ENCODE results near the gene KRTAP12-4.
"Not testable (repeated sequence)": the region's sequence is repeated elsewhere in the genome, so short reads cannot be mapped to it uniquely, and the experiment has no call there.

The KRTAP12-4 gene

DNA sequence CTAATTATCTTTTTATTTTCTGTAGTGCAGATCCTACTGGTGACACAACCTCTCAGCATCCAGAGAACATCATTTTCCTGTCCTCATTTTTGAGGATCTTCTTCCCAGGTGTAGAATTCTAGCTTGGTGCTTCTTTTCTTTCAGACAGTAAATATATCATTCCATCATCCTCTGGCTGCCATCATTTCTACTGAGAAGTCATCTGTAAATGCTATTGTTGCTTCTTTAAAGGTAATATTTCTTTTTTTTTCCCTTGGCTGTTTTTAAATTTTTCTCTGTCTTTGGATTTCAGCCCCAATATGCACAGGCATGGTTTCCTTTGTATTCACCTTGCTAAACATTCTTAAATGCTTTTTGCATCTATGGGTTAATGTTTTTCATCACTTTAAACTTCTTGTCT is 30.9 kb downstream of the KRTAP12-4 start:
- FAIRE-seq (no peak), DNase-seq (ENCODE audit: insufficient read length, low spot score) (no peak)
- TF ChIP-seq POLR2A (IDR thresholded peaks at IDR 0.05; ENCODE audit: low read depth, low read length) = no peak

DNA sequence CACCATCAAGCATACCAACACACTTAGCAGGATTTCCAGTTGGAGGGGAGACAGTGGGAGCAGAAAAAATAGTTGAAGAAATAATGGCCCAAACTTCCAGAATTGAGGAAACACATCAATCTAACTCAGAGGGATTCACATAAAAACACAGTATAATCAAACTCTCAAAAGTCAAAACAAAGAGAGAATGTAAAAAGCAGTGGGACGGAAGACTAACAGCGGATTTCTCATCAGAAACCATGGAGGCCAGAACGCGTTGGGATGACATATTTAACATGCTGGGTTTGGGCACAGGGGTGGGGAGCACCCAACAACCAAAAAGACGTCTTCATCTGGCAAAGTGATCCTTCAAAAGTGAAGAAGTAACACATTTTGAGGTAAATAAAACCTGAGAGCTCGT is 34.6 kb downstream of the KRTAP12-4 start:
- FAIRE-seq = no peak
- DNase-seq (ENCODE audit: insufficient read length, low spot score) = no peak
- TF ChIP-seq POLR2A (IDR thresholded peaks at IDR 0.05; ENCODE audit: low read depth, low read length) = no peak

DNA sequence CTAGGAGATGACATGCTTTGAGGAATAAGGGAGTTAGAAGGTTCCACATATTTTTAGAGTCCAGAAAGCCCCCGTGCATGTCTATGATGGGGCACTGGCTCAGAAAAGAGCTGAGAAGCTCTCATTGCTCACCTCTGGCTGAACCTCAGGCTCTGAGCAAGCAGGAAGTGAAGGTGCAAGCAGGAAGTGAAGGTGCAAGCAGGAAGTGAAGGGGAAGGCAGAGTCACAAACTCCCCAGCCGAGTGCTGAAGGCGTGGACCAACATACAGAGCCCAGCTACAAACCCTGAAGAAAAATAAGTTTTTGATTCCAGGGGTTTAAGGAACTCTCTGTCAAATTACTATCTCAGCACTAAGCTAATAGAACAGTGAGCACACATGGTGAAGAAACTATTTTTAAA is 35.5 kb downstream of the KRTAP12-4 start:
- FAIRE-seq = no peak

DNA sequence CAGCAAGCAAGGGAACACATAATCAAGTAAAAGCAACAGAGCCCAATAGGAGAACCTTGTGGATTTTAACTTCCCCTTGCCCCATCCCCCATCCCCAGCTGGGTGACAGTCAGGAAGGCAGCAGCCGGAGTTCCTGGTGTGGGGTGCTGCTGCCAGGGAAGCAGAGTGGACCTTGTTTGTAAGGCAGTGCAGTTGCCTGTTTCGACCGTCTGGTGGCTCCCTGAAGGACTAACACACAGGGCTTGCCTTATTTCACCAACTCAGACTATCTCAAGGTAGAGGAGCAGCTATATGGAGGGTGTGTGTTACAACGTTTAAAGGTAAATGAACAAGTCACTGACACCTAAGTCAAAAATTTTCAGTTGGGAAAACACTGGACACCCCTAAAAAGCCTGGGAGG is 36.0 kb downstream of the KRTAP12-4 start:
- no peak for FAIRE-seq
- TF ChIP-seq POLR2A (IDR thresholded peaks at IDR 0.05; ENCODE audit: low read depth, low read length) = no peak
- DNase-seq (ENCODE audit: insufficient read length, low spot score) = no peak

More for the DNA sequence above, 35.5 kb downstream of the KRTAP12-4 start:
- TF ChIP-seq POLR2A (IDR thresholded peaks at IDR 0.05; ENCODE audit: low read depth, low read length) = no peak
- no peak for DNase-seq (ENCODE audit: insufficient read length, low spot score)

DNA sequence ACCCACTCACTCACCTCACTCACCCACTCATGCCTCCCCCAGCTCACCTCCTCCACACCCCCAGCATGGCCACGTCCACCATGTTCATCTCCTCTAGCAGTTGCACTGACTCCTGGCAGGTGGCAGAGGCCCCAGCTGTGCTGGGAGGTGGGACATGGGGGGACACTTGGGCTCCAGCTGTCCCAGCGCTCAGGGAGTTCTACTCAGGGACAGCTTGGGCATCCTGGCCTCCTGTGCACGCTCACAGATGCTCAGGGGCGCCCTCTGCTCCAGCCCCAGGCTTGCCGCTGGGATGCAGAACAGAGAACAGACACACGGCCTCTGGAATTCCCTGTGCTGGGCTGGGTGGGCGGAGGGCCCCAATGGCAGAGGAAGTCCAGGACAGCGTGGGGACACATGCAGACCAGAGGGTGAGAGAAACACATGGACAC is 37.4 kb downstream of the KRTAP12-4 start:
- FAIRE-seq (no peak), DNase-seq (ENCODE audit: insufficient read length, low spot score) (no peak)
- no peak for TF ChIP-seq POLR2A (IDR thresholded peaks at IDR 0.05; ENCODE audit: low read depth, low read length)

DNA sequence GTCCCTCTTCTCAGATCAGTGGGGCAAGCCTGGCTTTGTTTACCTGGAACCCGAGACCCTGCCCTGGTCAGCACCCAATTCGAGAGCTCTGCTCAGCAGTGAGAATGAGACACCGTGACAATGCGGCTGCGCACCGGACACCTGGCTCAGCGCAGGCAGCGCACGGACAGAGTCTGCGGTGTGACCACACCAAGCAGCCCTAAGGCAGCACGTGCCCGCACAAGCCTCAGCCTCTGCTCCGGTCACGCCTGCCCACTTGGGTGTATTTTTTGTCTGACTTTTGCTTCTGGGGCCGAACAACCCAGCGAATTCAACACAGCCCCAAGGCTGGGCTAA is 37.9 kb downstream of the KRTAP12-4 start:
- no peak for FAIRE-seq
- TF ChIP-seq POLR2A (IDR thresholded peaks at IDR 0.05; ENCODE audit: low read depth, low read length) = no peak
- no peak for DNase-seq (ENCODE audit: insufficient read length, low spot score)

DNA sequence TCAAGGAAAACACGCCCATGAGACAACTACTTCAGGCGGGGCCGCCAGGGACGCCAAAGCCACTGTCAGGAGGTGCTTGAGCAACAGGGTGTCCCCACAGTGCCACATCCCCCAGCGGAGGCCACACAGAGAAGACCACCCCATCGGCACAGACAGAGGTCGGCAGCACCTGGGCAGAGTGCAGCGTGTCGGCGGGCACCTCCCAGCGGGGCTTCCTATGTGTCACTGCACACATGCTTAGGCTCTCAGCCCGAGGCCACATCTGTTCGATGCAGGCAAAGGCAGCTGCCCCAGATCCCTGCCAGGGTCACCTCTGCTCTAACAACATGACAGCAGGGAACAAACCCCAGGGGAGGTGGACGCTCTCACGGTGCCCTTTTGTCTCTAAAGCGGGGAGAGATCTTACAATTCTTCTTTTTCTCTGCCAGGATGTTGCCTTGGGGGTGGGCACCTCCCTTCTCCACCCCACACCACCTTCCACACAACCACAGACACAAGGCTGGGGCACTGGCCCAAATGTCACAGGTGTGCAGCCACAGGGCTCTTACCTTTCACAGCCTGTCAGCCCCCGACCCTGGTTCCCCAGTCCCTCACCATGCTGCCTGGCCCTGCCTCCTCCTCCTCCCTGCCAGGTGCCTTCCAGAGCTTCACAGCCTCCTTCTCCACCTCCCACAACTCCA is 38.4 kb downstream of the KRTAP12-4 start:
- no peak for TF ChIP-seq POLR2A (IDR thresholded peaks at IDR 0.05; ENCODE audit: low read depth, low read length)
- DNase-seq (ENCODE audit: insufficient read length, low spot score) = no peak
- FAIRE-seq = no peak

DNA sequence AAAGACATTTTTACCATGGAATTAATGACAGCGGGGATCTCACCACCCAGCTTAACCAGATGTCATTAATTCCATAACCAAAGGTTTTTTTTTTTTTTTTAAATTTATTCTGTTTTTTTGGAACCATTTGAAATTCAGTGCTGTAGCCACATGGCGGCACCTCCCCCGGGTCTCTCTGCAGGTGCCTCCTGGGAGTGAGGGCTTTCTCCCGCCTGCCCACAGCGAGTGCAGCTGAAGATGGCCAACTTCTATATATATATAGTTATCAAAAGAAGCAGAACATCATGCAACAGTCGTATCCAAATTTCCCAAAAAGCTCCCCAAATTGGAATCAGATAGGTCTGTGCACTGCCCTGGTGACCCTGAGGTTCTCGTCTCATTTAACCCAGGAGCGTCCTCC is 39.0 kb downstream of the KRTAP12-4 start:
- FAIRE-seq = no peak
- DNase-seq (ENCODE audit: insufficient read length, low spot score) = no peak
- no peak for TF ChIP-seq POLR2A (IDR thresholded peaks at IDR 0.05; ENCODE audit: low read depth, low read length)

DNA sequence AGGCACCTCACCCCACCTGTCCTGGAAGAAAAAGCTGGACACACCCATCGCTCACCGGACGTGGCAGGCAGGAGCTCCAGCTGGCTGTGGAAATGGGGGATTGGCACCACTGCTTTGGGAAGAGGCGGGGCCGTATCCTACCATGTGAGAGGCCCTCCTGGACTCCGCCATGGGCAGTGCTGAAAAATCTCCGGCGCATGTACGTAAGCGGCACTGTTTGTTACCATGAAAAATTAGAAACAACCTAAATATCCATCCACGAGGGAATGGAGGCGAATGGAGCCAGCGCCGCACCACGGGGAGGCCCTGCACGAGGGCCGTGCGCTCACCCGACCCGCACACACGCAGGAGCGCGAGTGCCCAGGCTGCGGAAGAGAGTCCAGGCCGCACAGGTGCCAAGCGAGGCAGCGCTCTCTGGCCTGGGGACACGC is 39.5 kb downstream of the KRTAP12-4 start:
- no peak for FAIRE-seq
- DNase-seq (ENCODE audit: insufficient read length, low spot score) = no peak
- no peak for TF ChIP-seq POLR2A (IDR thresholded peaks at IDR 0.05; ENCODE audit: low read depth, low read length)

DNA sequence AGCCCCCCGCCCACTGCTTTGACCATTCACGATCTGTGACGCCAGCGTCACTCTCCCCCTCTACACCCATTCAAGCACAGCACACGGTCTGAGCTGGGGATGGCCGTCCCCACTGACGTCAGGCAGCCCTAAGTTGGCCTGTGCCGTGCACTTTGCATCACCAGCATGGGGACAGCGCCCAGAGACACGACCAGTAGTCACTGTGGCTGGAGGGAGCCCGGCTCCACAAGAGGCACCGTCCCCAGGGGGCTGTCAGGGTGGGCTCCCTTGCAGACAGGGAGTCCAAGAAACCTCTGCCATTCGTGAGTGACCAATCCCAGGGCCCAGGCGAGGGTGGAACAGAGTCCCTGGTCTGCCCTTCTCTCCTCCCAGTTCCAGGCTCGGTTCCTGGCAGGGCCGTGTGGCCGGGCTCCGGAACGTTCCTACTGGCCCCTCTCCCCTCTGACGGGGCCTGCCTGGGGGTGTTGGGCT is 40.3 kb downstream of the KRTAP12-4 start:
- FAIRE-seq (no peak), DNase-seq (ENCODE audit: insufficient read length, low spot score) (no peak)
- no peak for TF ChIP-seq POLR2A (IDR thresholded peaks at IDR 0.05; ENCODE audit: low read depth, low read length)

DNA sequence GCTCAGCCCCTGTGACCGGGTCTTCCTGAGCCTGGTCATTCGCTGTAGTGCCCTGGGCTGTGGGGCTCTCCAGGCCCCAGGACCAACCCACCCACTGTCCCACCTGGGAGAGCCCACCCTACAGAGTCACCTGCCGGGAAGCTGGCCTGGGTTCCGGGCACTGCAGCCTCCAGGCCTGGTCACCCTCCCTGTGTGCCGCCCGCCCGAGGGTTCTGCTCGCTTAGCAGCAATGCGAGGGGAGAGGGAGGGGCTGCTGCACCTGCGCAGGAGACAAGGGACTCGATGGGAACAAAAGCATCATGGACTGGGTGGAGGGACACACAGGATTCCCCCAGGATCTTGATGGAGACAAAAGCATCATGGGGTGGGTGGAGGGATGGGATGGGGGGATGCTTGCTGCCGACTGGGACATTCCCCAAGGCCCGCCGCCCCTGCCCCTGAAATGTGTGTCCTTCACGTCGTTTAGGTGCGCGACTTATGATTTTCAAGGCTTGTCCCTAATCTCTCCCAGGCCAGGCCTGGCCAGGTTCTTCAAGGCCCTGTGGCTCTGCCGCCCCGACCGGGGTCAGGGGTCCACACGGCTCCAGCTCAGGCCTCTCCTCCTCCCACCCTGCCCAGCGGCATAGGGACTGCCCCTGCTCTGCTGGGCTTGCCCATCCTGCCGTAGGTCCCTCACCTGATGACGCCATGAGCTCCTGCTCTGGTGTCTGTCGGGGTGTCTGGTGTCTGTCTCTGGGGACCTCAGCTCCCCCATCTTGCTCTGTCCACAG is 40.9 kb downstream of the KRTAP12-4 start:
- FAIRE-seq = no peak

DNA sequence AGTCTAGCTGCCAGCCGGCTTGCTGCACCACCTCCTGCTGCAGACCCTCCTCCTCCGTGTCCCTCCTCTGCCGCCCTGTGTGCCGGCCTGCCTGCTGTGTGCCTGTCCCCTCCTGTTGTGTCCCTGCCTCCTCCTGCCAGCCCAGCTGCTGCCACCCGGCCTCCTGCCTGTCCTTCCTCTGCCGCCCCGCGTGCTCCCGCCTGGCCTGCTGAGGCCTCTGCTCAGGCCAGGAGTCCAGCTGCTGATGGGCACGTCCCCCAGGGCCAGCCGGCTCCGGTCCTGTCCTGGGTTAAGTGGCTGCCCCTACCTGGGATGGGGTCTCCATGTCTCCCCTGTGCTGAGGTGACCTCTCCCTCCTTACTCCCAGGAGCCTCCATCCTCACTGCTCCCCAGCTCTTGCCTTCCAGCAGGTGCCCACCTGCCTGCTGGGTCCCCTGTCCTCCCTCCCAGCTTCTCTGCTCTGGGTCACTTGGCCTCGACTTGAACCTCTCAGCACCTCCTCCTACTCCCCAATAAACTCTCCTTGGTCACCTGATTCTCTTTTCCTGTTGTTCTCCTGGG is 41.7 kb downstream of the KRTAP12-4 start:
- FAIRE-seq (no peak), DNase-seq (ENCODE audit: insufficient read length, low spot score) (no peak)
- TF ChIP-seq POLR2A (IDR thresholded peaks at IDR 0.05; ENCODE audit: low read depth, low read length) = no peak

More for the DNA sequence above, 40.9 kb downstream of the KRTAP12-4 start:
- no peak for TF ChIP-seq POLR2A (IDR thresholded peaks at IDR 0.05; ENCODE audit: low read depth, low read length)
- no peak for DNase-seq (ENCODE audit: insufficient read length, low spot score)

DNA sequence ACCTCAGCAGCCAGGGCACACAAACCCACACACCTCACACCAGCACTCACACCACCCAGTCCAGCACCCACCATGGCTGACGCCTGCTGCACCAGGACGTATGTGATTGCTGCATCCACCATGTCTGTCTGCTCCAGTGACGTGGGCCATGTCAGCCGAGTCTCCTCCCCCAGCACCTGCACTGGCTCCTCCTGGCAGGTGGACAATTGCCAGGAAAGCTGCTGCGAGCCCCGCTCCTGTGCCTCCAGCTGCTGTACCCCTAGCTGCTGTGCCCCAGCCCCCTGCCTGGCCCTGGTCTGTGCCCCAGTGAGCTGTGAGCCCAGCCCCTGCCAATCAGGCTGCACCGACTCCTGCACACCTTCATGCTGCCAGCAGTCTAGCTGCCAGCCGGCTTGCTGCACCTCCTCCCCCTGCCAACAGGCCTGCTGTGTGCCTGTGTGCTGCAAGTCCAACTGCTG is 42.4 kb downstream of the KRTAP12-4 start, which contains the start of gene KRTAP10-8:
Gene KRTAP10-8 (plus strand): TSS at position 51 of the 458 bp plus-strand sequence. CDS start 22 bp downstream, at position 73.
- DNase-seq (ENCODE audit: insufficient read length, low spot score) (no peak), FAIRE-seq (no peak)
- no peak for TF ChIP-seq POLR2A (IDR thresholded peaks at IDR 0.05; ENCODE audit: low read depth, low read length)

DNA sequence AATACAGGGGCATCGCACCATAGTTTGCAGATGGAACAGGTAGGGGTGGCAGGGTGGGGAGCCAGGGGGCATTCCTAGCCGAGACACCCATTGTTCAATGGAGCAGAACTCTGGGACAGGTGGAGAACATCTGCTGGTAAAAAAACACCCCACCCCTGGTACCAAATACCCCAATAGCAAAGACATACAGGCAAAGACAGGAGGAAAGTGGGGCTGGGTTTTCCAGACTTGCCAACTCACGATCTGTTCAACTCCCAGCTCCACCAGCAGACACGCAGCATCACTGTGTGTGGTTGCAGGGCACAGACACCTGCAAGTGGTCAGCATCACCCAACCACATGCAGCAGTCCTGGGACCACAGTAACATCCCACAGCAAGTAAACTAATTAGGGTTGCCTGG is 42.9 kb downstream of the KRTAP12-4 start:
- DNase-seq (ENCODE audit: insufficient read length, low spot score) (no peak), FAIRE-seq (no peak)
- no peak for TF ChIP-seq POLR2A (IDR thresholded peaks at IDR 0.05; ENCODE audit: low read depth, low read length)

DNA sequence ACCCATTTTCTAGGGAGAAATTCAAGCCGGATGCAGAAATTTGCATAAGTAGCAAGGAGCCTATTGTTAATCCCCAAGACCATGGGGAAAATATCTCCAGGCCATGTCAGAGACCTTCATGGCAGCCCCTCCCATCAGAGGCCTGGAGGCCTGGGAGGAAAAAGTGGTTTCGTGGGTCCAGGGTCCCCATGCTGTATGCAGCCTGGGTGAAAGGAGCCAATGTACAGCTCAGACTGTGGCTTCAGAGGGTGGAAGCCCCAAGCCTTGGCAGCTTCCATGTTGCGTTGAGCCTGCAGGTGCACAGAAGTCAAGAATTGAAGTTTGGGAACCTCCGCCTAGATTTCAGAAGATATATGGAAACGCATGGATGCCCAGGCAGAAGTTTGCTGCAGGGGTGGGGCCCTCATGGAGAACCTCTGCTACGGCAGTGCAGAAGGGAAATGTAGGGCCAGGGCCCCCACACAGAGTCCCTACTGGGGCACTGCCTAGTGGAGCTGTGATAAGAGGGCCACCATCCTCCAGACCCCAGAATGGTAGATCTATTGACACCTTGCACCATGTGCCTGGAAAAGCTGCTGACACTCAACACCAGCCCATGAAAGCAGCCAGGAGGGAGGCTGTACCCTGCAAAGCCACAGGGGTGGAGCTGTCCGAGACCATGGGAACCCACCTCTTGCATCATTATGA is 44.2 kb downstream of the KRTAP12-4 start:
- FAIRE-seq; DNase-seq (ENCODE audit: insufficient read length, low spot score): not testable (repeated sequence)

Data from H54 (cell line).